Stimulated activated CD4-positive, alpha-beta T cell treated with anti-CD3 and anti-CD28 coated beads, TNF-alpha, amount 100 ng/mL, for 1 hour (primary cell): ENCODE data around the gene TMEM235.
A peak's percentile ranks its signal among the peaks of the same experiment; 100 is the strongest.

ENCODE experiments used
- DNase-seq, 3 donors: peaks; one replicate each; pipeline ENCODE4 v3.0.0-alpha.2; 2020; ENCODE audit warnings: low read depth in 3 of 3, low spot score in 1 of 3

Gene TMEM235

GRCh38 chr17:78269955-78270381, 38.5 kb downstream of the TMEM235 start:
- no peak for DNase-seq

GRCh38 chr17:78271419-78272170, 40.2 kb downstream of the TMEM235 start:
- DNase-seq: no peak

GRCh38 chr17:78272181-78272913, 40.9 kb downstream of the TMEM235 start:
- DNase-seq: no peak

- DNase-seq: no peak
Observed at GRCh38 chr17:78272914-78273258, 41.5 kb downstream of the TMEM235 start.

- DNase-seq: no peak
Observed at GRCh38 chr17:78273813-78274212, 42.4 kb downstream of the TMEM235 start.

- no peak for DNase-seq
Observed at GRCh38 chr17:78275355-78275754, 43.9 kb downstream of the TMEM235 start.

GRCh38 chr17:78276098-78276887, 44.9 kb downstream of the TMEM235 start:
- DNase-seq: no peak

GRCh38 chr17:78278139-78278741, 46.8 kb downstream of the TMEM235 start:
- DNase-seq: no peak

GRCh38 chr17:78279360-78279990, 48.0 kb downstream of the TMEM235 start:
- DNase-seq: no peak

GRCh38 chr17:78281249-78281845, 49.9 kb downstream of the TMEM235 start:
- no peak for DNase-seq

- no peak for DNase-seq
Observed at GRCh38 chr17:78284146-78284545, 52.7 kb downstream of the TMEM235 start.

- no peak for DNase-seq
Observed at GRCh38 chr17:78289004-78289403, 57.6 kb downstream of the TMEM235 start.

GRCh38 chr17:78289802-78290363, 58.5 kb downstream of the TMEM235 start:
- peak; percentile 48 to 55 (median 52) for DNase-seq
